Thoracic aorta (tissue), 2 donors: ENCODE measurements around the gene RBM8A. TPM values are rescaled to one million over a fixed set of nuclear protein-coding genes. Genes with fewer than 3 reads are reported as not detected.

Source experiments
- ATAC-seq: fragments of 150-250 bp; one replicate; pipeline ENCODE4 v1.8.0; 2017; ENCODE audit warnings: low read depth; ENCODE audit not compliant: insufficient number of reproducible peaks, low FRiP score
- DNase-seq: peaks from one replicate; pipeline ENCODE4 v3.0.0-alpha.2; 2020; ENCODE audit warnings: low spot score
- H3K27ac ChIP-seq, 2 donors: fragments of 200-600 bp; sonication (generic); 1 replicate in 1 of 2; 2 replicates in 1 of 2; pipeline ENCODE4 v1.5.1; 2016; ENCODE audit warnings: mild to moderate bottlenecking in 2 of 2, moderate library complexity in 2 of 2
- H3K27me3 ChIP-seq: fragments of 200-600 bp; sonication (generic); replicated peaks from 2 replicates; pipeline ENCODE4 v1.6.0; 2016; ENCODE audit warnings: mild to moderate bottlenecking; ENCODE audit not compliant: insufficient read depth
- H3K36me3 ChIP-seq: fragments of 200-600 bp; sonication (generic); one replicate; pipeline ENCODE4 v1.5.1; 2016
- H3K4me1 ChIP-seq, 2 donors: fragments of 200-600 bp; sonication (generic); 1 replicate in 1 of 2; 2 replicates in 1 of 2; pipeline versions ENCODE4 v1.5.1 to v1.6.0; 2016; ENCODE audit warnings: low read depth in 2 of 2, mild to moderate bottlenecking in 1 of 2; ENCODE audit not compliant: control insufficient read depth in 1 of 2
- H3K4me3 ChIP-seq: fragments of 200-600 bp; sonication (generic); 2 replicates; pipeline ENCODE4 v1.5.1; 2016; ENCODE audit warnings: mild to moderate bottlenecking
- H3K9me3 ChIP-seq: fragments of 200-600 bp; sonication (generic); 2 replicates; pipeline ENCODE4 v1.5.1; 2016
- CTCF ChIP-seq: fragments of 200-600 bp; sonication (generic); IDR thresholded peaks from one replicate; pipeline ENCODE4 v1.5.1; 2019; ENCODE audit warnings: antibody characterized with exemption
- total RNA-seq, 2 donors: library from RNA; depleted of rRNA; stranded (reverse); fragments of >200 nt; gene quantifications; one replicate each; pipeline versions ENCODE4 v1.1.0 to v1.2.3, GENCODE V29; 2016

RBM8A gene
- total RNA-seq, 2 donors from 2014 or later, result 37.8 to 151 TPM

GRCh38 chr1:145959957-145960467, 32.7 kb upstream of the RBM8A start:
- DNase-seq, result no peak
- no peaks in the 10 kb centered on the region for H3K27me3 ChIP-seq
- TF ChIP-seq CTCF, result no peak
- H3K4me3 ChIP-seq, result peak overlapping the region; percentile 92
- H3K36me3 ChIP-seq, result no peaks in the 10 kb centered on the region
- peak overlapping the region; percentile 93 to 96 for H3K27ac ChIP-seq
- ATAC-seq, result no peak
- peaks cover 32 to 51% of the 10 kb centered on the region in 2 donors for H3K4me1 ChIP-seq
- no peaks in the 10 kb centered on the region for H3K9me3 ChIP-seq

- ATAC-seq (no peak), DNase-seq (no peak)
- no peak overlapping the region for H3K4me3 ChIP-seq
- H3K4me1 ChIP-seq, result peaks cover 38 to 56% of the 10 kb centered on the region in 2 donors
- no peaks in the 10 kb centered on the region for H3K27me3 ChIP-seq
- H3K9me3 ChIP-seq, result no peaks in the 10 kb centered on the region
- TF ChIP-seq CTCF, result no peak
- H3K36me3 ChIP-seq, result no peaks in the 10 kb centered on the region
- H3K27ac ChIP-seq, result peak overlapping the region; percentile 93 to 96
Measured at GRCh38 chr1:145959333-145959732, 32.0 kb upstream of the RBM8A start.

GRCh38 chr1:145958734-145959133, 31.4 kb upstream of the RBM8A start:
- DNase-seq (no peak), ATAC-seq (no peak)
- no peaks in the 10 kb centered on the region for H3K9me3 ChIP-seq
- H3K36me3 ChIP-seq, result no peaks in the 10 kb centered on the region
- no peak overlapping the region for H3K4me3 ChIP-seq
- H3K27me3 ChIP-seq, result no peaks in the 10 kb centered on the region
- peak overlapping the region; percentile 93 to 96 for H3K27ac ChIP-seq
- H3K4me1 ChIP-seq, result peaks cover 39 to 59% of the 10 kb centered on the region in 2 donors
- TF ChIP-seq CTCF, result no peak

- DNase-seq, result peak; percentile 91
- peak within 1 kb of the TSS; percentile 82 to 93 for H3K27ac ChIP-seq
- H3K36me3 ChIP-seq, result no peaks in the 10 kb centered on the region
- no peaks in the 10 kb centered on the region for H3K27me3 ChIP-seq
- peak; percentile 65 for ATAC-seq
- no peak for TF ChIP-seq CTCF
- H3K4me3 ChIP-seq, result peak within 1 kb of the TSS; percentile 85
- no peaks in the 10 kb centered on the region for H3K9me3 ChIP-seq
- H3K4me1 ChIP-seq, result peaks cover 29 to 53% of the 10 kb centered on the region in 2 donors
Measured at GRCh38 chr1:145957443-145958319, 30.4 kb upstream of the RBM8A start, which contains the start of gene LIX1L. Gene LIX1L (minus strand): TSS chr1:145958017. CDS start chr1:145957927, 90 bp downstream.

- TF ChIP-seq CTCF, result no peak
- Histone ChIP-seq H3K27ac (peak overlapping the region; percentile 82 to 93), H3K9me3 (no peaks in the 10 kb centered on the region), H3K27me3 (no peaks in the 10 kb centered on the region), H3K4me3 (peak overlapping the region; percentile 85), H3K4me1 (peaks cover 27 to 56% of the 10 kb centered on the region in 2 donors), H3K36me3 (no peaks in the 10 kb centered on the region)
- DNase-seq (no peak), ATAC-seq (no peak)
Measured at GRCh38 chr1:145956781-145957442, 29.6 kb upstream of the RBM8A start.
